K562 (cell line): ENCODE measurements around the gene GAD1. TPM values are rescaled to one million over a fixed set of nuclear protein-coding genes. Genes with fewer than 3 reads are reported as not detected.

Experiments
- ATF1 ChIP-seq, 2 experiments: fragments of 450-650 bp in 1 of 2; IDR thresholded peaks; 2 replicates each; pipeline ENCODE4 v1.6.1; 2016; ENCODE audit warnings: missing compliant biosample characterization in 1 of 2, missing genetic modification characterization in 1 of 2
- BRD4 ChIP-seq: fragments of 200-600 bp; sonication (generic); IDR thresholded peaks from 2 replicates; pipeline ENCODE4 v1.6.1; 2017; ENCODE audit warnings: inconsistent platforms
- CAMTA2 ChIP-seq: fragments of 250-450 bp; sonication (Bioruptor Pico); conservative IDR thresholded peaks from 2 replicates; pipeline ENCODE4 v1.5.1; 2022
- CTCFL ChIP-seq: IDR thresholded peaks from 2 replicates; pipeline ENCODE4 v1.6.1; 2011; ENCODE audit warnings: borderline replicate concordance, low read depth, mild to moderate bottlenecking, moderate library complexity, low read length; ENCODE audit not compliant: insufficient read depth, poor library complexity, severe bottlenecking
- E2F3 ChIP-seq: fragments of 250-450 bp; sonication (Bioruptor Pico); IDR thresholded peaks from 2 replicates; pipeline ENCODE4 v1.4.0; 2020; ENCODE audit warnings: mild to moderate bottlenecking
- IFI16 ChIP-seq: fragments of 250-450 bp; sonication (Bioruptor Pico); IDR thresholded peaks from 2 replicates; pipeline ENCODE4 v2.1.2; 2022; ENCODE audit warnings: mild to moderate bottlenecking, inconsistent platforms
- MYNN ChIP-seq, 2 experiments: sonication (generic); formaldehyde crosslinking in 1 of 2; IDR thresholded peaks; 2 replicates each; pipeline versions ENCODE4 v1.5.0 to v1.6.1; 2016 to 2020; ENCODE audit warnings: antibody characterized with exemption in 1 of 2, missing genetic modification reagents in 1 of 2
- NKRF ChIP-seq: fragments of 450-650 bp; IDR thresholded peaks from 2 replicates; pipeline ENCODE4 v1.6.1; 2016; ENCODE audit warnings: borderline replicate concordance
- RAD51 ChIP-seq: fragments of 450-650 bp; IDR thresholded peaks from 2 replicates; pipeline ENCODE4 v1.7.1; 2016; ENCODE audit warnings: low read depth, mild to moderate bottlenecking, borderline replicate concordance
- TAF9B ChIP-seq: fragments of 450-650 bp; IDR thresholded peaks from 2 replicates; pipeline ENCODE4 v1.6.1; 2018; ENCODE audit warnings: mild to moderate bottlenecking; ENCODE audit not compliant: partially characterized antibody
- TOE1 ChIP-seq, 2 experiments: fragments of 450-650 bp in 1 of 2; sonication (generic) in 1 of 2; formaldehyde crosslinking in 1 of 2; IDR thresholded peaks; 2 replicates each; pipeline versions ENCODE4 v1.7.1 to v1.8.0; 2016 to 2022; ENCODE audit warnings: borderline replicate concordance in 2 of 2, mild to moderate bottlenecking in 2 of 2, antibody characterized with exemption in 1 of 2, inconsistent platforms in 1 of 2, low read depth in 1 of 2, missing genetic modification reagents in 1 of 2, moderate library complexity in 1 of 2
- ZEB2 ChIP-seq: fragments of 450-650 bp; IDR thresholded peaks from 2 replicates; pipeline ENCODE4 v1.6.1; 2016
- ZNF780A ChIP-seq: fragments of 250-450 bp; sonication (Bioruptor Pico); IDR thresholded peaks from 2 replicates; pipeline ENCODE4 v1.5.0; 2021; ENCODE audit warnings: mild to moderate bottlenecking
- polyA plus RNA-seq, 8 experiments: library from polyadenylated mRNA; depleted of rRNA in 4 of 8; stranded (reverse) in 5 of 8; unstranded in 3 of 8; fragments of >200 nt; fragmentation: Nextera tagmentation in 2 of 8; fragmentation: Illumina TruSeq in 1 of 8; extraction: Ambion mirVana in 2 of 8; extraction: Trizol in 1 of 8; gene quantifications; 2 replicates each; pipeline versions ENCODE4 v1.2.1 to v1.2.3, GENCODE V29; 2011 to 2014; ENCODE audit warnings: inconsistent platforms in 1 of 8, missing spikeins in 1 of 8
- total RNA-seq, 7 experiments: library from RNA; depleted of rRNA in 6 of 7; stranded (reverse); fragments of >200 nt in 6 of 7; fragmentation: Illumina TruSeq in 2 of 7; extraction: Trizol in 2 of 7; gene quantifications; 2 replicates each; pipeline versions ENCODE4 v1.2.1 to v1.2.3, GENCODE V29; 2011 to 2021; ENCODE audit warnings: low replicate concordance in 1 of 7
- TF ChIP-seq, protein P1 (sequence below): IDR thresholded peaks from 2 replicates; pipeline ENCODE4 v1.6.1; 2011; ENCODE audit not compliant: insufficient read length; ENCODE audit errors: extremely low read depth

The GAD1 gene
- total and polyA plus RNA-seq, 9 of the 15 experiments (the other 6 are each of a cell fraction or from before 2014, with no cell fraction given): 2.7 to 29.1 (median 15.7) TPM

- TF ChIP-seq, protein P1, sequence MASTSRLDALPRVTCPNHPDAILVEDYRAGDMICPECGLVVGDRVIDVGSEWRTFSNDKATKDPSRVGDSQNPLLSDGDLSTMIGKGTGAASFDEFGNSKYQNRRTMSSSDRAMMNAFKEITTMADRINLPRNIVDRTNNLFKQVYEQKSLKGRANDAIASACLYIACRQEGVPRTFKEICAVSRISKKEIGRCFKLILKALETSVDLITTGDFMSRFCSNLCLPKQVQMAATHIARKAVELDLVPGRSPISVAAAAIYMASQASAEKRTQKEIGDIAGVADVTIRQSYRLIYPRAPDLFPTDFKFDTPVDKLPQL: no peak
- TF ChIP-seq CAMTA2: no peak
- no peak for TF ChIP-seq IFI16 (CRISPR knock-in tag)
- 0 out of 2 replicates have a peak, but pooled peaks have one; percentile 57 for TF ChIP-seq TOE1 (IDR thresholded peaks at IDR 0.05; ENCODE audit: borderline replicate concordance)
- no peak for TF ChIP-seq TOE1 (CRISPR knock-in tag; IDR thresholded peaks at IDR 0.05; ENCODE audit: borderline replicate concordance, low read depth)
- no peak for TF ChIP-seq ZNF780A (CRISPR knock-in tag)
- no peak for TF ChIP-seq E2F3 (CRISPR knock-in tag)
- no peak for TF ChIP-seq MYNN (IDR thresholded peaks at IDR 0.05)
- no peak for TF ChIP-seq MYNN (CRISPR knock-in tag; IDR thresholded peaks at IDR 0.05)
- TF ChIP-seq ATF1 (CRISPR knock-in tag; IDR thresholded peaks at IDR 0.05): no peak
- TF ChIP-seq ATF1 (tag; IDR thresholded peaks at IDR 0.05): peak; percentile 78
- peak; percentile 41; the same call in 1 of the 2 replicates for TF ChIP-seq ZEB2
- peak; percentile 10 for TF ChIP-seq TAF9B
- TF ChIP-seq RAD51: no peak
- TF ChIP-seq CTCFL: peak; percentile 62
- 0 out of 2 replicates have a peak, but pooled peaks have one; percentile 65 for TF ChIP-seq BRD4
- TF ChIP-seq NKRF: peak; percentile 65; the same call in 1 of the 2 replicates
These were observed 46.6 kb upstream of the GAD1 start, which contains the start of gene ERICH2 (continued) for GRCh38 chr2:170770008-170770605.
